IMR-90 (cell line): ENCODE measurements around the gene PSMD9. TPM values are rescaled to one million over a fixed set of nuclear protein-coding genes. Genes with fewer than 3 reads are reported as not detected.

Experiments used
- ATAC-seq: fragments of 200-7000 bp; cut with Tn5 transposase; 2 replicates; pipeline ENCODE4 v1.9.1; 2020; ENCODE audit warnings: low read depth, mild to moderate bottlenecking, moderate library complexity
- BruUV-seq: library from RNA; stranded (reverse); fragments of 400-500 nt; replicated peaks from 2 replicates; lab custom pipeline; 2021; lab: Mats Ljungman, UMichigan
- CTCF ChIA-PET: fragments of 300-600 bp; formaldehyde crosslinking; extraction: SDS; loops from one replicate; lab custom pipeline; 2021; ENCODE audit warnings: antibody characterized with exemption; lab: Yijun Ruan, JAX
- POLR2A ChIA-PET: fragments of 300-600 bp; sonication (Branson Sonifier 250); formaldehyde crosslinking; loops from one replicate; lab custom pipeline; 2022; ENCODE audit warnings: antibody characterized with exemption; ENCODE audit not compliant: unreplicated experiment; lab: Charles Lee
- DNase-seq: peaks from one replicate; pipeline ENCODE4 v3.0.0; 2013
- H2AFZ ChIP-seq: replicated peaks from 2 replicates; pipeline ENCODE3; 2013; ENCODE audit warnings: low read length, mild to moderate bottlenecking; ENCODE audit not compliant: poor library complexity
- H2AK5ac ChIP-seq: 2 replicates; pipeline ENCODE4 v1.6.1; 2013; ENCODE audit warnings: low read depth, low read length, inconsistent platforms
- H2AK9ac ChIP-seq: replicated peaks from 2 replicates; pipeline ENCODE3; 2013; ENCODE audit warnings: mild to moderate bottlenecking, low read depth, low read length, moderate library complexity; ENCODE audit not compliant: poor library complexity
- H2BK120ac ChIP-seq: 2 replicates; pipeline ENCODE4 v1.6.1; 2013; ENCODE audit warnings: low read depth, low read length, inconsistent platforms
- H2BK15ac ChIP-seq: 3 replicates; pipeline ENCODE4 v1.6.1; 2013; ENCODE audit warnings: low read depth, low read length, inconsistent platforms
- H2BK20ac ChIP-seq: 2 replicates; pipeline ENCODE4 v1.6.1; 2013; ENCODE audit warnings: low read depth, mild to moderate bottlenecking, inconsistent platforms, low read length, moderate library complexity
- H2BK5ac ChIP-seq: 2 replicates; pipeline ENCODE4 v1.6.1; 2013; ENCODE audit warnings: mild to moderate bottlenecking, low read depth, low read length, inconsistent platforms; ENCODE audit not compliant: poor library complexity, severe bottlenecking
- H3K14ac ChIP-seq: replicated peaks from 2 replicates; pipeline ENCODE4 v1.6.1; 2013; ENCODE audit warnings: low read depth, low read length, inconsistent platforms
- H3K18ac ChIP-seq: 2 replicates; pipeline ENCODE4 v1.6.1; 2013; ENCODE audit warnings: low read depth, low read length, control low read depth
- H3K23ac ChIP-seq: 2 replicates; pipeline ENCODE4 v1.6.1; 2013; ENCODE audit warnings: low read depth, low read length, inconsistent platforms
- H3K27ac ChIP-seq: 2 replicates; pipeline ENCODE4 v1.5.1; 2013; ENCODE audit warnings: mild to moderate bottlenecking, control low read depth, low read length; ENCODE audit not compliant: insufficient read depth
- H3K27me3 ChIP-seq: 2 replicates; pipeline ENCODE4 v1.6.1; 2013; ENCODE audit warnings: low read length; ENCODE audit not compliant: control insufficient read depth, insufficient read depth
- H3K36me3 ChIP-seq: 2 replicates; pipeline ENCODE4 v1.6.1; 2013; ENCODE audit warnings: low read length, mixed read lengths; ENCODE audit not compliant: control insufficient read depth, insufficient read depth
- H3K4ac ChIP-seq: 2 replicates; pipeline ENCODE4 v1.6.1; 2013; ENCODE audit warnings: low read depth, low read length, inconsistent platforms
- H3K4me1 ChIP-seq: 2 replicates; pipeline ENCODE4 v1.6.1; 2013; ENCODE audit warnings: low read length, mixed read lengths; ENCODE audit not compliant: control insufficient read depth, insufficient read depth
- H3K4me2 ChIP-seq: 2 replicates; pipeline ENCODE4 v1.6.1; 2013; ENCODE audit warnings: low read depth, mild to moderate bottlenecking, control low read depth, low read length, moderate library complexity
- H3K4me3 ChIP-seq: 2 replicates; pipeline ENCODE4 v1.5.1; 2013; ENCODE audit warnings: low read depth, mild to moderate bottlenecking, control low read depth, low read length, moderate library complexity; ENCODE audit not compliant: insufficient read depth
- H3K56ac ChIP-seq: 2 replicates; pipeline ENCODE4 v1.6.1; 2013; ENCODE audit warnings: low read length, inconsistent platforms; ENCODE audit not compliant: insufficient read depth; ENCODE audit errors: extremely low read depth
- H3K79me1 ChIP-seq, 2 experiments: 2 replicates each; pipeline ENCODE4 v1.6.1; 2013; ENCODE audit warnings: low read length in 2 of 2, inconsistent platforms in 1 of 2, low read depth in 1 of 2
- H3K9ac ChIP-seq: 2 replicates; pipeline ENCODE4 v1.6.1; 2013; ENCODE audit warnings: low read depth, low read length, control low read depth
- H3K9me1 ChIP-seq: 2 replicates; pipeline ENCODE4 v1.6.1; 2013; ENCODE audit warnings: low read length, inconsistent platforms; ENCODE audit not compliant: insufficient read depth
- H3K9me3 ChIP-seq: 2 replicates; pipeline ENCODE4 v1.6.1; 2013; ENCODE audit warnings: low read length; ENCODE audit not compliant: control insufficient read depth, insufficient read depth
- H4K20me1 ChIP-seq: 2 replicates; pipeline ENCODE4 v1.6.1; 2013; ENCODE audit warnings: low read length, inconsistent platforms; ENCODE audit not compliant: insufficient read depth
- H4K5ac ChIP-seq: 2 replicates; pipeline ENCODE4 v1.6.1; 2013; ENCODE audit warnings: mild to moderate bottlenecking, low read depth, low read length, control low read depth
- H4K8ac ChIP-seq, 2 experiments: 2 replicates each; pipeline ENCODE4 v1.6.1; 2013; ENCODE audit warnings: low read depth in 2 of 2, low read length in 2 of 2, control low read depth in 1 of 2, inconsistent platforms in 1 of 2
- H4K91ac ChIP-seq: 2 replicates; pipeline ENCODE4 v1.6.1; 2013; ENCODE audit warnings: low read depth, low read length, inconsistent platforms; ENCODE audit not compliant: insufficient read depth
- CEBPB ChIP-seq: IDR thresholded peaks from 2 replicates; pipeline ENCODE4 v1.6.1; 2012; ENCODE audit warnings: low read depth, low read length, improper control_type of control experiment
- CHD1 ChIP-seq: IDR thresholded peaks from 2 replicates; pipeline ENCODE4 v1.6.1; 2012; ENCODE audit warnings: low read depth, low read length, improper control_type of control experiment
- CTCF ChIP-seq: conservative IDR thresholded peaks from 2 replicates; pipeline ENCODE4 v1.5.1; 2012; ENCODE audit warnings: mild to moderate bottlenecking, low read depth, low read length, improper control_type of control experiment
- ELK1 ChIP-seq: fragments of 150-350 bp; IDR thresholded peaks from 2 replicates; pipeline ENCODE4 v1.6.1; 2016; ENCODE audit warnings: low read depth, mild to moderate bottlenecking, low read length, moderate library complexity, borderline replicate concordance
- FOS ChIP-seq: fragments of 150-350 bp; IDR thresholded peaks from 2 replicates; pipeline ENCODE4 v1.6.1; 2016; ENCODE audit warnings: low read depth, low read length
- MAFK ChIP-seq: IDR thresholded peaks from 2 replicates; pipeline ENCODE4 v1.6.1; 2012; ENCODE audit warnings: low read depth, low read length, improper control_type of control experiment
- MAZ ChIP-seq: IDR thresholded peaks from 2 replicates; pipeline ENCODE4 v1.6.1; 2012; ENCODE audit warnings: low read depth, mild to moderate bottlenecking, low read length, improper control_type of control experiment, moderate library complexity, borderline replicate concordance
- MXI1 ChIP-seq: IDR thresholded peaks from 2 replicates; pipeline ENCODE4 v1.6.1; 2012; ENCODE audit warnings: low read depth, mild to moderate bottlenecking, low read length, moderate library complexity, borderline replicate concordance
- POLR2A ChIP-seq: IDR thresholded peaks from 2 replicates; pipeline ENCODE4 v1.6.1; 2012; ENCODE audit warnings: mild to moderate bottlenecking, low read depth, low read length
- RAD21 ChIP-seq: IDR thresholded peaks from 2 replicates; pipeline ENCODE4 v1.6.1; 2012; ENCODE audit warnings: low read length, improper control_type of control experiment
- RCOR1 ChIP-seq: IDR thresholded peaks from 2 replicates; pipeline ENCODE4 v1.6.1; 2012; ENCODE audit warnings: mild to moderate bottlenecking, low read length, improper control_type of control experiment; ENCODE audit not compliant: insufficient replicate concordance
- RFX5 ChIP-seq: IDR thresholded peaks from 2 replicates; pipeline ENCODE4 v1.8.0; 2012; ENCODE audit warnings: low read depth, mild to moderate bottlenecking, low read length, moderate library complexity
- SMC3 ChIP-seq: fragments of 150-350 bp; IDR thresholded peaks from 2 replicates; pipeline ENCODE4 v1.6.1; 2016; ENCODE audit warnings: low read depth, mild to moderate bottlenecking, antibody characterized with exemption, low read length, moderate library complexity
- WGBS, 2 experiments: methylation state at CpG; one replicate each; pipeline versions ENCODE4 v1.1.5 to v1.1.7; 2013; ENCODE audit warnings: missing lambda C conversion rate in 2 of 2; ENCODE audit not compliant: insufficient read length in 1 of 2; ENCODE audit errors: extremely low coverage in 2 of 2; 5-methylcytosine and 5-hydroxymethylcytosine counted together
- dilution Hi-C: fragments of 300-500 bp; cut with HindIII; formaldehyde crosslinking; loops from one replicate; pipeline ENCODE4 v1.14.3; 2018; ENCODE audit warnings: low sequenced_read_pairs; ENCODE audit not compliant: unreplicated experiment
- in situ Hi-C: fragments of 300-500 bp; cut with MboI; formaldehyde crosslinking; loops from 3 replicates; pipeline ENCODE4 v1.14.3; 2019; ENCODE audit warnings: low sequenced_read_pairs, inconsistent platforms, mixed read lengths
- intact Hi-C: fragments of 100-400 bp; cut with micrococcal nuclease; formaldehyde crosslinking; loops from 2 replicates; pipeline ENCODE4 v1.10.0; 2022
- polyA plus RNA-seq, 3 experiments: library from polyadenylated mRNA; depleted of rRNA; stranded (reverse); fragments of >200 nt; gene quantifications; 2 replicates each; pipeline ENCODE4 v1.2.3, GENCODE V29; 2012; ENCODE audit warnings: low replicate concordance in 1 of 3
- total RNA-seq: library from RNA; depleted of rRNA; stranded (reverse); fragments of >200 nt; gene quantifications from 2 replicates; pipeline ENCODE4 v1.2.3, GENCODE V29; 2012

The PSMD9 gene
- total and polyA plus RNA-seq, 2 of the 4 experiments (the other 2 are of a cell fraction), result 135 to 142 TPM

- Histone ChIP-seq H2AK9ac (no peak overlapping the region), H4K5ac (no peak overlapping the region), H4K20me1 (no peaks in the 10 kb centered on the region), H2AFZ (no peak overlapping the region), H4K91ac (no peak overlapping the region), H3K9me1 (peaks cover 10% of the 10 kb centered on the region), H2BK120ac (no peak overlapping the region), H2BK15ac (no peak overlapping the region), H3K4me2 (no peak overlapping the region), H3K79me1 (peaks cover 3 to 33% of the 10 kb centered on the region in 2 experiments; a peak in 3 of 4 replicates), H3K56ac (no peak overlapping the region), H3K23ac (no peak overlapping the region), H3K27ac (no peak overlapping the region), H3K4me1 (peaks cover 12% of the 10 kb centered on the region), H3K4me3 (no peak overlapping the region), H4K8ac (no peak overlapping the region), H2AK5ac (peak overlapping the region; percentile 48; the same call in 1 of the 2 replicates), H3K9ac (no peak overlapping the region), H3K18ac (no peak overlapping the region), H3K9me3 (peaks cover 2% of the 10 kb centered on the region; the same call in 1 of the 2 replicates), H3K27me3 (no peaks in the 10 kb centered on the region), H2BK20ac (no peak overlapping the region), H3K14ac (no peak overlapping the region), H3K36me3 (peaks cover 3% of the 10 kb centered on the region; the same call in 1 of the 2 replicates), H2BK5ac (no peak overlapping the region), H3K4ac (peak overlapping the region; percentile 9; the same call in 1 of the 2 replicates)
- in situ Hi-C loops (no loop called here), intact Hi-C loops (loop anchor here (2.0 kb wide), 1 partner anchor 67 kb away; no protein-coding TSS in a partner anchor), dilution Hi-C loops (no loop called here)
- POLR2A ChIA-PET, result no interaction called here
- CTCF ChIA-PET, result interaction anchor here (0.6 to 1.0 kb wide), 3 partner anchors 20 to 149 kb away, joined by 3 to 10 read pairs (median 3); partner anchors contain the start of gene CFAP251
- no TSS peak for BruUV-seq
- peak; percentile 41 for DNase-seq
- ATAC-seq, result 0 out of 2 replicates have a peak, but pooled peaks have one; percentile 33
- 90% methylated on average over 3 of the region's 13 CpGs; no CpG with 5 or more reads in 1 of the 2 experiments for WGBS, 2 experiments
- TF ChIP-seq CTCF (peak; percentile 55), RFX5 (no peak), SMC3 (peak; percentile 58), MAZ (no peak), POLR2A (no peak), RCOR1 (no peak), CEBPB (no peak), MAFK (no peak), MXI1 (no peak), FOS (no peak), ELK1 (no peak), RAD21 (peak; percentile 47), CHD1 (no peak)
Observed at GRCh38 chr12:121955258-121956237, 67.0 kb downstream of the PSMD9 start.
